SK-N-SH (cell line): ENCODE measurements around the gene NOL7.

ENCODE experiments used
- CTCF ChIP-seq: fragments of 200-600 bp; sonication (generic); IDR thresholded peaks from 2 replicates; pipeline ENCODE4 v1.6.1; 2017; ENCODE audit warnings: antibody characterized with exemption, mild to moderate bottlenecking, moderate library complexity
- GABPA ChIP-seq: IDR thresholded peaks from 2 replicates; pipeline ENCODE4 v1.4.0; 2012; ENCODE audit warnings: low read depth, mild to moderate bottlenecking
- MAX ChIP-seq: IDR thresholded peaks from 2 replicates; pipeline ENCODE4 v1.4.0; 2012; ENCODE audit warnings: low read depth
- POLR2AphosphoS5 ChIP-seq: IDR thresholded peaks from 2 replicates; pipeline ENCODE4 v1.6.1; 2012; ENCODE audit warnings: low read depth, low read length
- REST ChIP-seq: IDR thresholded peaks from 2 replicates; pipeline ENCODE4 v1.6.1; 2012; ENCODE audit warnings: mild to moderate bottlenecking, low read depth, low read length, moderate library complexity
- RXRA ChIP-seq: IDR thresholded peaks from 2 replicates; pipeline ENCODE4 v1.4.0; 2012; ENCODE audit warnings: low read depth, mild to moderate bottlenecking, borderline replicate concordance
- TAF1 ChIP-seq: IDR thresholded peaks from 2 replicates; pipeline ENCODE4 v1.6.1; 2012; ENCODE audit warnings: low read depth, mild to moderate bottlenecking, low read length, moderate library complexity, borderline replicate concordance
- YY1 ChIP-seq: IDR thresholded peaks from 2 replicates; pipeline ENCODE4 v1.4.0; 2012; ENCODE audit warnings: low read depth, mild to moderate bottlenecking

DNA sequence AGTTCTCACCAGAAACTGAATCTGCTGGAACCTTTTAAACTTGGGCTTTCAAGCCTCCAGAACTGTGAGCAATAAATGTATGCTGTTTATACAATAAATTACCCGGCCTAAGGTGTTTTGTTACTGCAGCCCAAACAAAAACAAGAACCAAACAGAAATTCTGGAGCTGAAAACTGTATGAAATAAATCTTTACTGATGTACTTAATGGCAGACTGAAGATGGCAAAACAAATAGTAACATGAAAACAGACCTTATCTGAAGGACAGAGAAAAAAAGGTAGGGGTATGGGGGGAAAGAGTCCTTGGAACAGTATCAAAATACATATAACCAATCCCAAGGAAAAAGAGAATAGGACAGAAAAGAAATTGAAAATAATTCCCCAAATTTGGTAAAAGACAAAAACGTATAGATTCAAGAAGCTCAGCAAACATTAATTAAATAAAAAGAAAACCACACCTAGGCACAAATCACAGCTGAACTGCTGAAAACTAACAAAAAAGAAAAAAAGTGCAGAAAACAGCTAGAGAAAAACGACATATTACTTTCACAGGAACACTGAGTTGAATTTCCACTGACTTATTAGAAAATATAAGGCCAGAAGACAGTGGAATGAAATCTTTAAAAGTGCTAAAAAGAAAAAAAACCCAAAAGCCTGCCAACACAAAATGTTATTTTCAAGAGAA lies 47.7 kb downstream of the NOL7 start:
- TF ChIP-seq GABPA: no peak
- TF ChIP-seq CTCF: no peak
- no peak for TF ChIP-seq RXRA
- no peak for TF ChIP-seq POLR2AphosphoS5
- TF ChIP-seq MAX: no peak
- TF ChIP-seq REST: no peak
- no peak for TF ChIP-seq TAF1
- no peak for TF ChIP-seq YY1
